KG1 (cell line): Measurements from ENCODE around the gene MEGF11.
A peak's percentile ranks its signal among the peaks of the same experiment; 100 is the strongest.

Experiments
- DNase-seq: peaks from one replicate; lab custom pipeline; 2025; lab: John Stamatoyannopoulos, UW

Gene MEGF11

GRCh38 chr15:66253418-66254088 is at the start of gene MEGF11:
MEGF11 (minus strand) TSS chr15:66253750; CDS start chr15:66128403, 125,347 bp downstream.
- no peak for DNase-seq

GRCh38 chr15:66302489-66303278 is 49.1 kb upstream of the MEGF11 start:
- no peak for DNase-seq

- no peak for DNase-seq
Observed at GRCh38 chr15:66298803-66299251, 45.3 kb upstream of the MEGF11 start.

GRCh38 chr15:66296186-66296585 is 42.6 kb upstream of the MEGF11 start:
- DNase-seq: no peak

GRCh38 chr15:66294932-66295235 is 41.3 kb upstream of the MEGF11 start:
- DNase-seq: no peak

- peak; percentile 81 for DNase-seq
Observed at GRCh38 chr15:66294157-66294931, 40.8 kb upstream of the MEGF11 start.

GRCh38 chr15:66293419-66294156 is 40.0 kb upstream of the MEGF11 start, which contains the start of gene DIS3L:
DIS3L (plus strand) TSS chr15:66293568; CDS start chr15:66293597, 29 bp downstream.
- peak; percentile 81 for DNase-seq

- no peak for DNase-seq
Observed at GRCh38 chr15:66292571-66293418, 39.2 kb upstream of the MEGF11 start.

- no peak for DNase-seq
Observed at GRCh38 chr15:66291816-66292570, 38.4 kb upstream of the MEGF11 start.

GRCh38 chr15:66290518-66290917 is 37.0 kb upstream of the MEGF11 start:
- no peak for DNase-seq

GRCh38 chr15:66290007-66290406 is 36.5 kb upstream of the MEGF11 start:
- DNase-seq: no peak

GRCh38 chr15:66288551-66289185 is 35.1 kb upstream of the MEGF11 start:
- DNase-seq: no peak

- DNase-seq: no peak
Observed at GRCh38 chr15:66288093-66288492, 34.5 kb upstream of the MEGF11 start.

GRCh38 chr15:66287461-66288057 is 34.0 kb upstream of the MEGF11 start:
- no peak for DNase-seq

GRCh38 chr15:66285533-66286280 is 32.2 kb upstream of the MEGF11 start:
- no peak for DNase-seq

GRCh38 chr15:66284271-66284670 is 30.7 kb upstream of the MEGF11 start:
- DNase-seq: no peak

GRCh38 chr15:66278671-66279070 is 25.1 kb upstream of the MEGF11 start:
- no peak for DNase-seq

- no peak for DNase-seq
Observed at GRCh38 chr15:66278056-66278455, 24.5 kb upstream of the MEGF11 start.

- no peak for DNase-seq
Observed at GRCh38 chr15:66276546-66276945, 23.0 kb upstream of the MEGF11 start.
